AG04450 (cell line): ENCODE results near the gene SLC22A3. TPM values are rescaled to one million over a fixed set of nuclear protein-coding genes. Genes with fewer than 3 reads are reported as not detected.

ENCODE experiments used
- CTCF ChIA-PET: fragments of 300-600, 350-600 bp; formaldehyde crosslinking; extraction: SDS; loops from one replicate; lab custom pipeline; 2022; ENCODE audit warnings: antibody characterized with exemption, inconsistent platforms; lab: Charles Lee
- POLR2A ChIA-PET: fragments of 350-600 bp; formaldehyde crosslinking; extraction: SDS; loops from one replicate; lab custom pipeline; 2021; ENCODE audit warnings: antibody characterized with exemption, inconsistent platforms; lab: Yijun Ruan, JAX
- DNase-seq: peaks from one replicate; pipeline ENCODE4 v3.0.0-alpha.2; 2011; ENCODE audit warnings: low read depth, low spot score
- H3K27ac ChIP-seq: one replicate; pipeline ENCODE4 v1.5.1; 2012; ENCODE audit warnings: low read depth, low read length, control low read depth
- H3K27me3 ChIP-seq: one replicate; pipeline ENCODE4 v1.6.0; 2012; ENCODE audit warnings: low read length; ENCODE audit not compliant: control insufficient read depth, insufficient read depth
- H3K4me3 ChIP-seq: 2 replicates; pipeline ENCODE4 v1.5.1; 2011; ENCODE audit warnings: mild to moderate bottlenecking, low read depth, low read length, control low read depth
- H3K9me3 ChIP-seq: 2 replicates; pipeline ENCODE4 v1.5.1; 2012; ENCODE audit warnings: low read length; ENCODE audit not compliant: control insufficient read depth, insufficient read depth
- polyA plus RNA-seq: library from polyadenylated mRNA; depleted of rRNA; stranded (reverse); fragments of >200 nt; gene quantifications from 2 replicates; pipeline ENCODE4 v1.2.3, GENCODE V29; 2011
- TF ChIP-seq, protein P1 (sequence below): IDR thresholded peaks from 2 replicates; pipeline ENCODE4 v1.5.1; 2011; ENCODE audit warnings: low read depth, low read length, control low read depth, inconsistent platforms

The SLC22A3 gene
- polyA plus RNA-seq, 1 experiment: 0.07 TPM

DNA sequence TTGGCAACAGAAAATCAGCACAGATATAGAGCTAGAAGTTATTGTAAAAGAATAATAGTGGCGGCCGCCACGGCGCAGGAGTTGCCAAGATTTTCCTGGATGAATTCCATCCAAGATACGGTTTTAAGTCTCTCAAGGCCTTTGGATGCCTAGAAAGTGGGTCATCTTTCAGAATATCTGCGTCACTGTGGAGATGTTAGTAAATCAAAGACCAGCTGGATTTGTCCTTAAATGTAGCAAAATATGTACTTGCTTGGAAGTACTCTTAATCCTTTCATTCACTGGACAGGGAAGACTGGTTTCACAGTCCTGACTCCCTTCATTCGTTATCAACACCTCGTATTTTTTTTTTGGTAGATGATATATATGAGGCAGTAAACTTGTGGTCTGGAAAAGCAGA, 83.0 kb downstream of the SLC22A3 start:
- Histone ChIP-seq H3K9me3 (no peaks in the 10 kb centered on the region), H3K27ac (no peak overlapping the region), H3K27me3 (peaks cover 8% of the 10 kb centered on the region), H3K4me3 (no peak overlapping the region)
- DNase-seq: peak; percentile 82
- POLR2A ChIA-PET: interaction anchor here (0.6 to 0.7 kb wide), 2 partner anchors 343 to 752 kb away, joined by 4 read pairs; no protein-coding TSS in a partner anchor
- CTCF ChIA-PET: interaction anchor here (1.2 to 4.0 kb wide), 2 partner anchors 24 to 293 kb away, joined by 5 to 32 read pairs; no protein-coding TSS in a partner anchor
- TF ChIP-seq, protein P1, sequence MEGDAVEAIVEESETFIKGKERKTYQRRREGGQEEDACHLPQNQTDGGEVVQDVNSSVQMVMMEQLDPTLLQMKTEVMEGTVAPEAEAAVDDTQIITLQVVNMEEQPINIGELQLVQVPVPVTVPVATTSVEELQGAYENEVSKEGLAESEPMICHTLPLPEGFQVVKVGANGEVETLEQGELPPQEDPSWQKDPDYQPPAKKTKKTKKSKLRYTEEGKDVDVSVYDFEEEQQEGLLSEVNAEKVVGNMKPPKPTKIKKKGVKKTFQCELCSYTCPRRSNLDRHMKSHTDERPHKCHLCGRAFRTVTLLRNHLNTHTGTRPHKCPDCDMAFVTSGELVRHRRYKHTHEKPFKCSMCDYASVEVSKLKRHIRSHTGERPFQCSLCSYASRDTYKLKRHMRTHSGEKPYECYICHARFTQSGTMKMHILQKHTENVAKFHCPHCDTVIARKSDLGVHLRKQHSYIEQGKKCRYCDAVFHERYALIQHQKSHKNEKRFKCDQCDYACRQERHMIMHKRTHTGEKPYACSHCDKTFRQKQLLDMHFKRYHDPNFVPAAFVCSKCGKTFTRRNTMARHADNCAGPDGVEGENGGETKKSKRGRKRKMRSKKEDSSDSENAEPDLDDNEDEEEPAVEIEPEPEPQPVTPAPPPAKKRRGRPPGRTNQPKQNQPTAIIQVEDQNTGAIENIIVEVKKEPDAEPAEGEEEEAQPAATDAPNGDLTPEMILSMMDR: no peak

DNA sequence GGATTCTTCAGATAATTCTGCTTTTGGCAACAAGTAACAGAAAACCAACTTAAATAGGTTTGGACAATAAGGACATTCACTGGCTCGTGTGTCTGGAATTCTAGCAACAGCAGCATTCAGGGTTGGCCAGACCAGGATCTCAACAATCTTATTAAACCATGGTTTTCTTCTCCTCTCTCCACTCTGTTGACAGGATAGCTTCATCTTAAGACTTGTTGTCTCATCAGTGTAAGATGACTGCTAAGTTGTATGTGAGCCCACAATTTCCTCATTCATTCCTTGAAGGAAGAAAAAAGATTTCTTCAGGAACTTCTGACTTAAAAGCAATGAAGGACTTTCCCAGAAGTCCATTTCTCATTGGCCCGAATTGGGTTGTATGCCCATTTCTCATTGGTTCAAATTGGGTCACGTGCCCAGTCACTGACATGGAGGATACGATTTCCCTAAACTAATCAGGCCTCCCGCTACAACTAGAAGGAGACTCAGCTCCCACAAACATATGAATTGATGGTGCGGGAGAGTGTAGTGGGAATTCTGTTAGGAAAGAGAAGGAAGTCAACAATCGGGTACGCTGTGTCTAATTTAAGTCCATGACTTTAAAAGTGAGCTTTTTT, 83.7 kb downstream of the SLC22A3 start:
- Histone ChIP-seq H3K9me3 (no peaks in the 10 kb centered on the region), H3K4me3 (no peak overlapping the region), H3K27me3 (peaks cover 8% of the 10 kb centered on the region), H3K27ac (no peak overlapping the region)
- TF ChIP-seq, protein P1: no peak
- ChIA-PET CTCF (interaction anchor here (0.6 to 4.0 kb wide), 4 partner anchors 16 to 344 kb away, joined by 3 to 32 read pairs (median 7); no protein-coding TSS in a partner anchor), POLR2A (no interaction called here)
- DNase-seq: no peak

DNA sequence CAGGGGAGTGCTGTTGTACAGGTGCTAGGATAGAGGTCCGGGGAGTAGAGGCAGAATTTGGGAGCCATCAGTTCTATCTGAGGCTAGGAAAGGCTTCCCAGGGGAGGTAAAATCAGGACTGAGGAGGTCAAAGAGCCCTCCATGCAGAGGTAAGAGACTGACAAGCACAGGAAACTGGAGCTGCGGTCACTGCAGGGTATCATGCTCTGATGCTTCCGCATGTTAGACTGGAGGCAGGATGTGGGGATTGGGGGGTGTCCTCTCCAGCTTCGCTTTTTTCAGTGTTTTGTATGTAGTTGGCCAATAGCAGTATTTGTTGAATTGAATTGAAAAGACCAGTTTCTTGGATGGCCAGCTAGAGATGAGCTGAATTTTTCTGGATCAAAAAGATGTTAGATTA, 87.8 kb downstream of the SLC22A3 start:
- TF ChIP-seq, protein P1: no peak
- POLR2A ChIA-PET: no interaction called here

DNA sequence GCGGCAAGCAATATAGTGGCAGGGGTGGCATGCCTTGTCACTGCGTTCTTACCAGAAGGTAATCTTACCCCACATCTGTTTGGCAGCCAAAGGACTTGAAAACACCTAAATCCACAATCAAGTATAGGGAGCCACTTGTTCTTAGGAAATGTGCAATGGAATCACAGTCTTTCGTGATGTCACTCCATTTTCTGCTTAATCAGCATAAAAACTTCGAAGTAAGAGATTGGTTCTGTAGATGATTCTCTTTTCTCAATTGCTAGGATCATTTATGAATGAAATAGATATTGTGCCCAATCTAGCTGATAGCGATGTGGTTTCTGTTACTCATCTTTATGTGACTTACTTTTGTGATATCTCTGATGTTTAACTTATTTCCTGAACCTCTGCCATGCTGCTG, 89.0 kb downstream of the SLC22A3 start:
- no peak for DNase-seq
- peaks cover 6% of the 10 kb centered on the region for H3K27me3 ChIP-seq
- ChIA-PET CTCF (no interaction called here), POLR2A (no interaction called here)
- no peaks in the 10 kb centered on the region for H3K9me3 ChIP-seq
- H3K27ac ChIP-seq: no peak overlapping the region
- TF ChIP-seq, protein P1: no peak
- no peak overlapping the region for H3K4me3 ChIP-seq

More for the DNA sequence above, 87.8 kb downstream of the SLC22A3 start:
- H3K4me3 ChIP-seq: no peak overlapping the region
- H3K27me3 ChIP-seq: peaks cover 6% of the 10 kb centered on the region
- H3K9me3 ChIP-seq: no peaks in the 10 kb centered on the region
- DNase-seq: no peak
- CTCF ChIA-PET: interaction anchor here (1.7 kb wide), 1 partner anchor 348 kb away, joined by 5 read pairs; no protein-coding TSS in a partner anchor
- no peak overlapping the region for H3K27ac ChIP-seq

DNA sequence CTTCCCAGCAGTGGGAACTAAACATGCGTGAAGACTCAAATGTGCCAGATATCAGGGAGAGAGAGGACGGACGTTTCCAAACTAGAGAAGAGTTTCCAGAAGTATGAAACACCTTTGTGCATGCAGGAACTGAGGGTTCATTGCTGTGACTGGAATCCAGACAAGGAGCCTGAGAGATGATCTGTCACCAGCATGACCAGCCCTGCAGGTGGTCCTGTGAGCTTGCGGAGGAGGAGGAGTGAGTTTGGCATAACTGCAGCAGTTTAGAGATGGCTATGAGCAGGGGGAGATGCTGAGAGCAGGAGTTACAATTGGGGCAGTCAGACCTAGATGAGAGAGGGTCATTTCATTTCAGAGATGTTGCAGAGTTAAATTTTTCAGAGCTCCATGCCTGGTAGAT, 89.6 kb downstream of the SLC22A3 start:
- H3K27ac ChIP-seq: no peak overlapping the region
- no peak overlapping the region for H3K4me3 ChIP-seq
- peaks cover 6% of the 10 kb centered on the region for H3K27me3 ChIP-seq
- CTCF ChIA-PET: no interaction called here
- TF ChIP-seq, protein P1: no peak
- POLR2A ChIA-PET: no interaction called here
- H3K9me3 ChIP-seq: no peaks in the 10 kb centered on the region
- no peak for DNase-seq
